Ovary (tissue), 3 donors: ENCODE data around the gene UNC5C.

Experiments used
- CTCF ChIP-seq, 3 donors: fragments of 450-650 bp in 2 of 3; fragments of 200-600 bp in 1 of 3; IDR thresholded peaks; one replicate each; pipeline versions ENCODE4 v1.5.1 to v1.8.0; 2016 to 2022; ENCODE audit warnings: antibody characterized with exemption in 3 of 3, mild to moderate bottlenecking in 1 of 3
- POLR2A ChIP-seq: fragments of 450-650 bp; IDR thresholded peaks from one replicate; pipeline ENCODE4 v1.6.1; 2017; ENCODE audit warnings: antibody characterized with exemption, mild to moderate bottlenecking, moderate library complexity
- donor health status: DM: no; HTN: no; CAD: no.

GRCh38 chr4:95363966-95364365 lies 184.8 kb downstream of the UNC5C start:
- TF ChIP-seq CTCF (IDR thresholded peaks at IDR 0.05), result no peak
- TF ChIP-seq POLR2A, result no peak
